ENCODE data around the gene MALL.

GRCh38 chr2:110099038-110099425 is 16.6 kb downstream of the MALL start:
- TF ChIP-seq POLR2A (IDR thresholded peaks at IDR 0.05) (no peak), CTCF (IDR thresholded peaks at IDR 0.05) (no peak)
